Mesenteric fat pad (tissue), 1 donor: ENCODE results near the gene ENOSF1. TPM values are rescaled to one million over a fixed set of nuclear protein-coding genes. Genes with fewer than 3 reads are reported as not detected.
"Not testable (repeated sequence)": the region's sequence is repeated elsewhere in the genome, so short reads cannot be mapped to it uniquely, and the experiment has no call there.

Source experiments
- DNase-seq: peaks from one replicate; pipeline ENCODE4 v3.0.0-alpha.2; 2020; ENCODE audit warnings: low spot score
- long read RNA-seq: library from polyadenylated mRNA; unstranded; transcript quantifications from one replicate; pipeline ENCODE4 v2.0.0, GENCODE V29; 2020
- total RNA-seq: library from RNA; stranded (reverse); fragmentation: NEBNext Ultra II Directional; extraction: Animal tissue kit (Norgen Biotek cat#: 25700); gene quantifications from one replicate; pipeline ENCODE4 v1.2.1, GENCODE V29; 2021
- donor health status: DM: yes; HTN: yes; CAD: no.

ENOSF1 gene
- 54.5 TPM for total RNA-seq
- long read RNA-seq, full-length matches to known transcripts = 30 of 72 reads
- long read RNA-seq, partial matches to known transcripts = 15 of 72 reads
- long read RNA-seq, other reads (novel, unspliced or antisense) = 27 of 72 reads

- DNase-seq = peak; percentile 96
Measured at GRCh38 chr18:712401-713134, at the start of gene ENOSF1. Gene ENOSF1, minus strand, starts transcription at chr18:712630. Its CDS starts 43 bp downstream, at chr18:712587.

- DNase-seq = not testable (repeated sequence)
Measured at GRCh38 chr18:759864-760263, 47.4 kb upstream of the ENOSF1 start.

- no peak for DNase-seq
Measured at GRCh38 chr18:755506-755905, 43.1 kb upstream of the ENOSF1 start.

GRCh38 chr18:754656-755055, 42.2 kb upstream of the ENOSF1 start:
- no peak for DNase-seq

- no peak for DNase-seq
Measured at GRCh38 chr18:750456-750855, 38.0 kb upstream of the ENOSF1 start.

- no peak for DNase-seq
Measured at GRCh38 chr18:744832-745597, 32.6 kb upstream of the ENOSF1 start.

- no peak for DNase-seq
Measured at GRCh38 chr18:741931-742512, 29.6 kb upstream of the ENOSF1 start.

- DNase-seq = no peak
Measured at GRCh38 chr18:732371-732770, 19.9 kb upstream of the ENOSF1 start.

- no peak for DNase-seq
Measured at GRCh38 chr18:731185-731584, 18.8 kb upstream of the ENOSF1 start.

- no peak for DNase-seq
Measured at GRCh38 chr18:730692-731091, 18.3 kb upstream of the ENOSF1 start.

GRCh38 chr18:730120-730519, 17.7 kb upstream of the ENOSF1 start:
- not testable (repeated sequence) for DNase-seq

GRCh38 chr18:725646-726045, 13.2 kb upstream of the ENOSF1 start:
- DNase-seq = no peak

- no peak for DNase-seq
Measured at GRCh38 chr18:723541-724080, 11.2 kb upstream of the ENOSF1 start.

- DNase-seq = no peak
Measured at GRCh38 chr18:717003-717402, 4.6 kb upstream of the ENOSF1 start.

- no peak for DNase-seq
Measured at GRCh38 chr18:715626-716025, 3.2 kb upstream of the ENOSF1 start.

- no peak for DNase-seq
Measured at GRCh38 chr18:713135-713490, 683 bp upstream of the ENOSF1 start.

- no peak for DNase-seq
Measured at GRCh38 chr18:711657-712400, 601 bp downstream of the ENOSF1 start.

GRCh38 chr18:711310-711656, 1.1 kb downstream of the ENOSF1 start:
- DNase-seq = no peak

- no peak for DNase-seq
Measured at GRCh38 chr18:710418-711300, 1.8 kb downstream of the ENOSF1 start.

GRCh38 chr18:709771-710170, 2.7 kb downstream of the ENOSF1 start:
- DNase-seq = no peak
